B cell (primary cell): ENCODE measurements around the gene SLC44A1. TPM values are rescaled to one million over a fixed set of nuclear protein-coding genes. Genes with fewer than 3 reads are reported as not detected.

Experiments used
- ATAC-seq: fragments of 200-7000 bp; cut with Tn5 transposase; one replicate; pipeline ENCODE4 v1.10.0; 2021; ENCODE audit warnings: low read depth, mild to moderate bottlenecking, moderate number of reproducible peaks, moderate library complexity
- CTCF ChIA-PET: fragments of 350-600 bp; sonication (Branson Sonifier 250); formaldehyde crosslinking; loops from one replicate; lab custom pipeline; 2021; ENCODE audit warnings: antibody characterized with exemption, inconsistent platforms; lab: Charles Lee
- POLR2A ChIA-PET: fragments of 350-600 bp; sonication (Branson Sonifier 250); formaldehyde crosslinking; loops from one replicate; lab custom pipeline; 2021; ENCODE audit warnings: antibody characterized with exemption; lab: Charles Lee
- DNase-seq: peaks from one replicate; pipeline ENCODE4 v3.0.0; 2013
- H2AFZ ChIP-seq: 2 replicates; pipeline ENCODE4 v1.6.1; 2012; ENCODE audit warnings: mild to moderate bottlenecking, low read depth, low read length; ENCODE audit not compliant: insufficient read depth, poor library complexity, severe bottlenecking
- H3K27ac ChIP-seq, 2 donors: 1 replicate in 1 of 2; 2 replicates in 1 of 2; pipeline ENCODE4 v1.5.1; 2012 to 2013; ENCODE audit warnings: low read length in 2 of 2, mild to moderate bottlenecking in 2 of 2, moderate library complexity in 1 of 2
- H3K27me3 ChIP-seq, 4 experiments: fragments of 200-600 bp in 1 of 4; sonication (generic) in 1 of 4; replicated peaks in 1 of 4; 1 replicate in 2 of 4; 2 replicates in 2 of 4; pipeline versions ENCODE4 v1.6.1 to v1.7.0; 2013 to 2016; ENCODE audit warnings: low read length in 3 of 4, mild to moderate bottlenecking in 2 of 4, mixed read lengths in 1 of 4, moderate library complexity in 1 of 4; ENCODE audit not compliant: insufficient read depth in 4 of 4, control insufficient read depth in 3 of 4; ENCODE audit errors: control extremely low read depth in 1 of 4
- H3K36me3 ChIP-seq, 2 experiments: replicated peaks in 1 of 2; 1 replicate in 1 of 2; 2 replicates in 1 of 2; pipeline versions ENCODE4 v1.6.1 to v1.7.1; 2013; ENCODE audit warnings: low read length in 1 of 2; ENCODE audit not compliant: insufficient read depth in 2 of 2, control insufficient read depth in 1 of 2; ENCODE audit errors: control extremely low read depth in 1 of 2, extremely low read depth in 1 of 2
- H3K4me1 ChIP-seq, 2 donors: fragments of 200-600 bp in 1 of 2; sonication (generic) in 1 of 2; 1 replicate in 1 of 2; 2 replicates in 1 of 2; pipeline versions ENCODE4 v1.5.1 to v1.6.1; 2013 to 2017; ENCODE audit warnings: low read length in 2 of 2; ENCODE audit not compliant: control insufficient read depth in 2 of 2, insufficient read depth in 2 of 2
- H3K4me2 ChIP-seq: replicated peaks from 2 replicates; pipeline ENCODE3; 2012; ENCODE audit warnings: mild to moderate bottlenecking, low read depth, low read length; ENCODE audit not compliant: poor library complexity, severe bottlenecking
- H3K4me3 ChIP-seq, 5 experiments: fragments of 200-600 bp in 1 of 5; sonication (generic) in 1 of 5; 1 replicate in 3 of 5; 2 replicates in 2 of 5; pipeline versions ENCODE4 v1.5.1 to v1.7.0; 2011 to 2016; ENCODE audit warnings: low read length in 4 of 5, mild to moderate bottlenecking in 4 of 5, low read depth in 2 of 5, control low read depth in 1 of 5, moderate library complexity in 1 of 5; ENCODE audit not compliant: insufficient read depth in 1 of 5; ENCODE audit errors: control extremely low read depth in 1 of 5, extremely low read depth in 1 of 5
- H3K79me2 ChIP-seq: fragments of 200-600 bp; sonication (generic); one replicate; pipeline ENCODE4 v1.6.0; 2016; ENCODE audit warnings: low read length; ENCODE audit not compliant: control insufficient read depth, insufficient read depth
- H3K9ac ChIP-seq: fragments of 200-600 bp; sonication (generic); 2 replicates; pipeline ENCODE4 v1.6.1; 2017; ENCODE audit warnings: mild to moderate bottlenecking, low read length, moderate library complexity
- H3K9me3 ChIP-seq, 3 donors: one replicate each; pipeline versions ENCODE4 v1.6.1 to v1.7.1; 2013; ENCODE audit warnings: low read length in 2 of 3; ENCODE audit not compliant: control insufficient read depth in 2 of 3, insufficient read depth in 1 of 3; ENCODE audit errors: control extremely low read depth in 1 of 3
- H4K20me1 ChIP-seq: 2 replicates; pipeline ENCODE4 v1.6.0; 2012; ENCODE audit warnings: mild to moderate bottlenecking, low read length; ENCODE audit not compliant: insufficient read depth, control insufficient read depth, poor library complexity, severe bottlenecking
- H3K27ac Mint-ChIP-seq: one replicate; pipeline ENCODE4 v1.8.0; 2021; ENCODE audit warnings: mixed read lengths
- H3K27me3 Mint-ChIP-seq: one replicate; pipeline ENCODE4 v1.8.0; 2021; ENCODE audit warnings: mixed read lengths
- H3K4me1 Mint-ChIP-seq: one replicate; pipeline ENCODE4 v1.8.0; 2021; ENCODE audit warnings: mixed read lengths
- H3K4me3 Mint-ChIP-seq: one replicate; pipeline ENCODE4 v1.8.0; 2021; ENCODE audit warnings: mixed read lengths
- H3K9me3 Mint-ChIP-seq: one replicate; pipeline ENCODE4 v1.8.0; 2022; ENCODE audit warnings: mixed read lengths; ENCODE audit not compliant: insufficient read depth
- CTCF ChIP-seq: fragments of 200-600 bp; IDR thresholded peaks from one replicate; pipeline ENCODE4 v1.8.0; 2022; ENCODE audit warnings: antibody characterized with exemption, mild to moderate bottlenecking
- EZH2 ChIP-seq: IDR thresholded peaks from 2 replicates; pipeline ENCODE4 v1.6.1; 2012; ENCODE audit warnings: borderline replicate concordance, low read depth, mild to moderate bottlenecking, moderate library complexity, low read length; ENCODE audit not compliant: insufficient read depth, poor library complexity, severe bottlenecking
- WGBS: methylation state at CpG from one replicate; pipeline ENCODE4 v1.1.5; 2013; ENCODE audit warnings: missing lambda C conversion rate; ENCODE audit not compliant: insufficient coverage; 5-methylcytosine and 5-hydroxymethylcytosine counted together
- intact Hi-C: fragments of 100-400 bp; cut with micrococcal nuclease; formaldehyde crosslinking; loops from one replicate; pipeline ENCODE4 v1.10.0; 2022
- polyA plus RNA-seq: library from polyadenylated mRNA; depleted of rRNA; stranded (reverse); fragments of >200 nt; gene quantifications from 2 replicates; pipeline ENCODE4 v1.2.3, GENCODE V29; 2012
- total RNA-seq, 2 donors: library from RNA; stranded (reverse); fragments of 120-200 nt in 1 of 2; gene quantifications; 1 replicate in 1 of 2; 2 replicates in 1 of 2; pipeline versions ENCODE4 v1.2.3 to v1.2.4, GENCODE V29; 2013 to 2022

The SLC44A1 gene
- total and polyA plus RNA-seq, 2 donors (not counting 1 experiment from before 2014, with no cell fraction given), result 2.2 to 17.7 TPM

GRCh38 chr9:105426657-105427056 is 182.2 kb downstream of the SLC44A1 start:
- ATAC-seq, result no peak
- peaks cover 2% of the 10 kb centered on the region for H3K4me1 Mint-ChIP-seq

More at GRCh38 chr9:105426657-105427056, 182.2 kb downstream of the SLC44A1 start:
- Mint-ChIP-seq H3K4me3 (no peak overlapping the region), H3K27me3 (peaks cover 4% of the 10 kb centered on the region), H3K9me3 (no peaks in the 10 kb centered on the region), H3K27ac (no peak overlapping the region)
- H3K4me2 ChIP-seq, result no peak overlapping the region
- H3K9me3 ChIP-seq, result no peaks in the 10 kb centered on the region
- H3K36me3 ChIP-seq, result no peaks in the 10 kb centered on the region
- POLR2A ChIA-PET, result interaction anchor here (0.7 kb wide), 1 partner anchor 572 kb away, joined by 5 read pairs; no protein-coding TSS in a partner anchor
- no peaks in the 10 kb centered on the region for H3K4me1 ChIP-seq
- no peak overlapping the region for H2AFZ ChIP-seq
- H4K20me1 ChIP-seq, result no peaks in the 10 kb centered on the region
- TF ChIP-seq EZH2 (no peak), CTCF (no peak)
- no peak overlapping the region for H3K27ac ChIP-seq
- H3K4me3 ChIP-seq, result no peak overlapping the region
- 93% methylated on average over 3 of the region's 3 CpGs for WGBS
- no peaks in the 10 kb centered on the region for H3K79me2 ChIP-seq
- CTCF ChIA-PET, result interaction anchor here (1.3 kb wide), 1 partner anchor 292 kb away, joined by 3 read pairs; no protein-coding TSS in a partner anchor
- no peak for DNase-seq
- intact Hi-C loops, result loop anchor here (5.0 kb wide), 2 partner anchors 181 to 456 kb away; no protein-coding TSS in a partner anchor
- H3K9ac ChIP-seq, result no peak overlapping the region
- no peaks in the 10 kb centered on the region for H3K27me3 ChIP-seq
